ENCODE measurements around the gene WDR45B.

Gene WDR45B

DNA sequence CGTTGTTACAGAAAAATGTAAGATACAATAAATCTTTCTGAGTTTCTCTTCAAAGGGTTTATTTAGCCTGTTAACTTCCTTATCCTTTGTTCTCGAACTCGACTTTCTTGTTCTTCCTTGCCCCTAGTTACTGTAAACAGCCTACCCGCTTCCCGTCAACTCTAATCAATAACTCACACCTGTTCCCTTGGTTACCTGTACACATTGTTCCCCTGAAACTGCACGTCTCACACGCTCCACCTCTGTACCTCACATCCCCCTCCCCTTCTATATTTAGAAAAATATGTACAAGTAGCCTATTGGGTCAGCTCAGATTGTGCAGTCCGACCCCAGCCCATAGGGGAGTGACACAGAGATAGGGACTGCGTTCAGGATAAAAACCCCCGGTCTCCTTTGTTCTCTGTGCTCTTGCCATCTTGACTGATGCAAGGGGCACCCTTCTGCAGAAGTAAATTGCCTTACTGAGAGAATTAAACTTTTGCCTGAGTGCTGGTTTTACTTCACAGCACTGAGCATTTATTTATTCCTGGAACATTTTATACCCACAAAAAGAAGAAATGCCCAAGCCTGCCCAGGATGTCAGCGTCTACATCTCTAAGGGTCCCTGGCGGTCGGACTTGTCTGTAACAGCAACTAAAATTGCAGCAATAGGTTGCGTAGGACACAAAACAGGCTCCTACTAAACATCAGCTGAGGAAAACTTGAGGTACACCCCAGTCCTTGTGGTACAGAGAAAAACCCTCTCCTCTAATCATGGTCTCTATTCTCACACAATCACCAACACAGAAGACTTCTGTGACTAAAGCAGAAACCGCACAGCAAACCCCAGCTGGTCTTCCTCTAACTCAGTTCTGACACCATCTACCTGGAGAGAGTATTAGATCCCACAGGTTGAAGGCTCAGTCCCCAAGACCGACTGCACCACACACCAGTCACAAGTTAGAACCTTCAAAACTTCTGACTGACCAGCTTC lies 11.3 kb downstream of the WDR45B start:
- TF ChIP-seq GATA3 (IDR thresholded peaks at IDR 0.05; ENCODE audit: low read depth, low read length) (no peak), GATA2 (IDR thresholded peaks at IDR 0.05; ENCODE audit: low read depth, low read length) (no peak)

GRCh38 chr17:82633343-82633742 lies 14.9 kb downstream of the WDR45B start:
- TF ChIP-seq GATA3 (IDR thresholded peaks at IDR 0.05; ENCODE audit: low read depth, low read length) (no peak), GATA2 (IDR thresholded peaks at IDR 0.05; ENCODE audit: low read depth, low read length) (no peak)

DNA sequence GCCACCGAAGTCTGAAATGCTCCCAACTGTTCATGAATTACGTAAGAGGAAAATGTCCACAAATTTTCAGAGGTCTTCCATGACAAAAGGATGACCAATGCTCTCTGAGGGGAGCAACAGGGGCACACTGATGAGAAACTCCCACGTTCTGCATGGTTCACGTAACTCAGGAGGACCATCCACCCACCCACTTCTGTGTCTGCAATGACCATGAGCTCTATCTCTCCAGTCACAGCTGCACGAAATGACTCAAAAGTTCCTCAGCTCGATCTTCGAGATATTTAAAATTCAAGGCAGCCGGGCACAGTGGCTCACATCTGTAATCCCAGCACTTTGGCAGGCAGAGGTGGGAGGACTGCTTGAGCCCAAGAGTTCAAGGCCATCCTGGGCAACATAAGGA lies 15.8 kb downstream of the WDR45B start:
- TF ChIP-seq GATA3 (IDR thresholded peaks at IDR 0.05; ENCODE audit: low read depth, low read length) (no peak), GATA2 (IDR thresholded peaks at IDR 0.05; ENCODE audit: low read depth, low read length) (no peak)

- TF ChIP-seq GATA2 (IDR thresholded peaks at IDR 0.05; ENCODE audit: low read depth, low read length) (no peak), GATA3 (IDR thresholded peaks at IDR 0.05; ENCODE audit: low read depth, low read length) (no peak)
These were observed 16.7 kb downstream of the WDR45B start for GRCh38 chr17:82631544-82631943.

GRCh38 chr17:82630212-82630611 lies 18.0 kb downstream of the WDR45B start:
- TF ChIP-seq GATA3 (IDR thresholded peaks at IDR 0.05; ENCODE audit: low read depth, low read length) = no peak
- TF ChIP-seq GATA2 (IDR thresholded peaks at IDR 0.05; ENCODE audit: low read depth, low read length) = no peak

DNA sequence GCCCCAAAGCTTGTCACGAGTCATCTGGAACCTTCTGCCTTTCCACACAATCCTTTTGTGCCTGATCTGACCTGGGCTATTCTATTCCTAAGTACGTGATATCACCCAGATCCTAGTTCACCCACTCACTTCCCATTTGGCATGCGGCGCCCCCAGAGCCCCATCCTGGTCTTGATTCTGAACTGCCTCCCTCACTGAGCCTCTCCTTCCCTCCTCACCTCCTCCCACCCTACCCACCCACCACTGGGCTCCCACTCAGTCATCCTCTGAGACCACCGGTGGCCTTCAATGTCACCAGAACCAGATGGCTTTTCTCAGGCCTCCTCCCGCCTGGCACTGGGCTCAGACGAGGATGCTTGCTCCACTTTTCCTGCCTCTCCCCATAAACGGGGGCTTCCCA lies 18.5 kb downstream of the WDR45B start:
- no peak for TF ChIP-seq GATA3 (IDR thresholded peaks at IDR 0.05; ENCODE audit: low read depth, low read length)
- no peak for TF ChIP-seq GATA2 (IDR thresholded peaks at IDR 0.05; ENCODE audit: low read depth, low read length)

- TF ChIP-seq GATA2 (IDR thresholded peaks at IDR 0.05; ENCODE audit: low read depth, low read length) (no peak), GATA3 (IDR thresholded peaks at IDR 0.05; ENCODE audit: low read depth, low read length) (no peak)
These were observed 20.8 kb downstream of the WDR45B start for GRCh38 chr17:82627405-82627804.

- TF ChIP-seq GATA2 (IDR thresholded peaks at IDR 0.05; ENCODE audit: low read depth, low read length) = no peak
- no peak for TF ChIP-seq GATA3 (IDR thresholded peaks at IDR 0.05; ENCODE audit: low read depth, low read length)
These were observed 24.5 kb downstream of the WDR45B start for GRCh38 chr17:82623707-82624106.

- TF ChIP-seq GATA2 (IDR thresholded peaks at IDR 0.05; ENCODE audit: low read depth, low read length) = no peak
- no peak for TF ChIP-seq GATA3 (IDR thresholded peaks at IDR 0.05; ENCODE audit: low read depth, low read length)
These were observed 28.6 kb downstream of the WDR45B start for GRCh38 chr17:82619641-82620040.

DNA sequence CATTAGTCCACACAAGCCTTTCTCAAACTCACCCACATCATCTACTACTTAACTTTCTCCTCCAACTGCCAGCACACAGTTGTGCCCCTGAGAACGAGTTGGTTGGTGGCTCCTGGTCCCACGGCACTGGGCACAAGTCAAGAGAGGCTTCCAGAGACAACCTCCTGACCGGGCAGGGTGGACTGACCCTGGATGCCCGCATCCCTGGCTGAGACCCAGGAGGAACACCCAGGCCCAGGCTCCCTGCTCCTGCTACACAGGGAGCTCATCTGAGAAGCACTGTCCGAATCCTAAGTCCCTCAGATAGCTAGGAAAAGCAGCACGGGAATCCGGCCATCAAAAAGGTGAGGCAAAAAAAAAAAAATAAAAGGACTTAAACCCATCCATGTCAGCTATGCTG lies 29.0 kb downstream of the WDR45B start:
- TF ChIP-seq GATA3 (IDR thresholded peaks at IDR 0.05; ENCODE audit: low read depth, low read length) (no peak), GATA2 (IDR thresholded peaks at IDR 0.05; ENCODE audit: low read depth, low read length) (no peak)

GRCh38 chr17:82616021-82616711 lies 32.1 kb downstream of the WDR45B start:
- TF ChIP-seq GATA3 (IDR thresholded peaks at IDR 0.05; ENCODE audit: low read depth, low read length) (no peak), GATA2 (IDR thresholded peaks at IDR 0.05; ENCODE audit: low read depth, low read length) (no peak)

GRCh38 chr17:82615084-82616020 lies 32.9 kb downstream of the WDR45B start:
- no peak for TF ChIP-seq GATA3 (IDR thresholded peaks at IDR 0.05; ENCODE audit: low read depth, low read length)

DNA sequence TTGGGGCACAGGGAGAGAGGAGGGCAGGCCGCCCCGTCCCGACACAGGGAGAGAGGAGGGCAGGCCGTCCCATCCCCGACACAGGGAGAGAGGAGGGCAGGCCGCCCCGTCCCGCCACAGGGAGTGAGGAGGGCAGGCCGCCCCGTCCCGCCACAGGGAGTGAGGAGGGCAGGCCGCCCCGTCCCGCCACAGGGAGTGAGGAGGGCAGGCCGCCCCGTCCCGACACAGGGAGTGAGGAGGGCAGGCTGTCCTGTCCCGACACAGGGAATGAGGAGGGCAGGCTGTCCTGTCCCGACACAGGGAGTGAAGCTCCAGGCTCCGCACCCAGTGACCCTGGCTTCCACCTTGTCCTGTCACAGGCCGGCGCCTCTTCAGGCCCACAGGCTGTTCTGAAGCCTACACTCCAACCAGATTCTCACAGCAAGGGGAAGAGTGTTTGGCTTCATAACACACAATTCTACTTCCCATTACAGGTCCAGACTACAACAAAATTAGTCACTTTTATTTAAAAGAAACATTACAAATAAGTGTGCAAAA lies 34.1 kb downstream of the WDR45B start:
- TF ChIP-seq GATA3 (IDR thresholded peaks at IDR 0.05; ENCODE audit: low read depth, low read length) (no peak), GATA2 (IDR thresholded peaks at IDR 0.05; ENCODE audit: low read depth, low read length) (no peak)
